HepG2 (cell line): ENCODE results near the gene NXPH1. TPM values are rescaled to one million over a fixed set of nuclear protein-coding genes. Genes with fewer than 3 reads are reported as not detected.

Experiments used
- ATAC-seq: fragments of 200-7000 bp; cut with Tn5 transposase; 3 replicates; pipeline ENCODE4 v1.9.1; 2020; ENCODE audit warnings: mild to moderate bottlenecking, moderate library complexity
- BruUV-seq: library from RNA; stranded (reverse); fragments of 400-500 nt; replicated peaks from 2 replicates; lab custom pipeline; 2021; lab: Mats Ljungman, UMichigan
- CTCF ChIA-PET: fragments of 300-600 bp; formaldehyde crosslinking; extraction: SDS; loops from one replicate; lab custom pipeline; 2021; ENCODE audit warnings: low total read pairs, inconsistent platforms, low intra/inter-chr PET ratio; lab: Yijun Ruan, JAX
- POLR2A ChIA-PET: fragments of 350-600 bp; sonication (Branson Sonifier 250); formaldehyde crosslinking; loops from one replicate; lab custom pipeline; 2020; ENCODE audit warnings: antibody characterized with exemption, inconsistent platforms; lab: Yijun Ruan, JAX
- DNase-seq: peaks from one replicate; pipeline ENCODE4 v3.0.0-alpha.2; 2015; ENCODE audit warnings: low spot score
- FAIRE-seq: peaks from 3 replicates; lab custom pipeline; 2011; peaks lifted over from hg19 to GRCh38; lab: Jason Lieb, UNC
- H2AFZ ChIP-seq: one replicate; pipeline ENCODE4 v1.6.1; 2011; ENCODE audit warnings: low read length, inconsistent platforms
- H3K27ac ChIP-seq: fragments of 300-600 bp; 3 replicates; pipeline ENCODE4 v1.8.0; 2011; ENCODE audit warnings: mixed run types, mild to moderate bottlenecking, mixed read lengths, low read length, inconsistent platforms; ENCODE audit not compliant: insufficient read depth; ENCODE audit errors: extremely low read length
- H3K27me3 ChIP-seq, 2 experiments: fragments of 200-600 bp in 1 of 2; 2 replicates in 1 of 2; 3 replicates in 1 of 2; pipeline versions ENCODE4 v1.6.0 to v1.8.0; 2011; ENCODE audit warnings: low read length in 2 of 2, mild to moderate bottlenecking in 2 of 2, moderate library complexity in 2 of 2, inconsistent platforms in 1 of 2; ENCODE audit not compliant: insufficient read depth in 2 of 2, control insufficient read depth in 1 of 2
- H3K36me3 ChIP-seq, 2 experiments: fragments of 200-600 bp in 1 of 2; replicated peaks in 1 of 2; 2 replicates in 1 of 2; 3 replicates in 1 of 2; pipeline versions ENCODE4 v1.5.1 to v1.8.0; 2011; ENCODE audit warnings: low read length in 2 of 2, inconsistent platforms in 1 of 2; ENCODE audit not compliant: insufficient read depth in 2 of 2, control insufficient read depth in 1 of 2
- H3K4me1 ChIP-seq: 2 replicates; pipeline ENCODE4 v1.5.1; 2012; ENCODE audit warnings: low read length, inconsistent platforms; ENCODE audit not compliant: insufficient read depth
- H3K4me2 ChIP-seq: 2 replicates; pipeline ENCODE4 v1.6.0; 2011; ENCODE audit warnings: low read depth, low read length, inconsistent platforms
- H3K4me3 ChIP-seq, 3 experiments: fragments of 200-600 bp in 1 of 3; sonication (generic), shearing (Covaris generic) in 1 of 3; replicated peaks in 1 of 3; 2 replicates each; pipeline ENCODE4 v1.5.1; 2011 to 2016; ENCODE audit warnings: low read length in 3 of 3, inconsistent platforms in 2 of 3, low read depth in 2 of 3, mild to moderate bottlenecking in 2 of 3, control low read depth in 1 of 3, mixed read lengths in 1 of 3; ENCODE audit not compliant: insufficient read depth in 1 of 3
- H3K79me2 ChIP-seq: one replicate; pipeline ENCODE4 v1.6.1; 2011; ENCODE audit warnings: low read length, inconsistent platforms; ENCODE audit not compliant: insufficient read depth
- H3K9ac ChIP-seq: 2 replicates; pipeline ENCODE4 v1.6.0; 2011; ENCODE audit warnings: mild to moderate bottlenecking, low read depth, low read length, inconsistent platforms; ENCODE audit not compliant: insufficient read depth
- H3K9me3 ChIP-seq: 2 replicates; pipeline ENCODE4 v1.5.1; 2012; ENCODE audit warnings: mild to moderate bottlenecking, low read length
- H4K20me1 ChIP-seq: 2 replicates; pipeline ENCODE4 v1.6.0; 2011; ENCODE audit warnings: inconsistent platforms, mild to moderate bottlenecking, low read length, moderate library complexity; ENCODE audit not compliant: insufficient read depth
- DPF2 ChIP-seq: sonication (generic); formaldehyde crosslinking; IDR thresholded peaks from 2 replicates; pipeline ENCODE4 v1.4.0; 2020; ENCODE audit warnings: mild to moderate bottlenecking, low read depth, missing genetic modification reagents, borderline replicate concordance
- GPN1 ChIP-seq: sonication (generic); formaldehyde crosslinking; IDR thresholded peaks from 2 replicates; pipeline ENCODE4 v1.5.1; 2020; ENCODE audit warnings: missing genetic modification reagents, borderline replicate concordance
- HOMEZ ChIP-seq: IDR thresholded peaks from 2 replicates; pipeline ENCODE4 v1.6.1; 2016; ENCODE audit warnings: low read depth
- IKZF4 ChIP-seq: sonication (generic); formaldehyde crosslinking; IDR thresholded peaks from 2 replicates; pipeline ENCODE4 v1.5.1; 2020; ENCODE audit warnings: borderline replicate concordance, mild to moderate bottlenecking, low read depth, missing genetic modification reagents; ENCODE audit errors: not compliant biosample characterization
- MED1 ChIP-seq: sonication (generic); formaldehyde crosslinking; IDR thresholded peaks from 2 replicates; pipeline ENCODE4 v1.4.0; 2020; ENCODE audit warnings: missing genetic modification reagents
- MYNN ChIP-seq: sonication (generic); formaldehyde crosslinking; IDR thresholded peaks from 2 replicates; pipeline ENCODE4 v1.4.0; 2020; ENCODE audit warnings: mild to moderate bottlenecking, low read depth, missing genetic modification reagents
- ZC3H13 ChIP-seq: sonication (generic); formaldehyde crosslinking; IDR thresholded peaks from 2 replicates; pipeline ENCODE4 v1.8.1; 2023; ENCODE audit warnings: mild to moderate bottlenecking, missing genetic modification reagents, moderate library complexity
- ZNF264 ChIP-seq: sonication (generic); formaldehyde crosslinking; IDR thresholded peaks from 2 replicates; pipeline ENCODE4 v1.4.0; 2020; ENCODE audit warnings: missing genetic modification reagents
- ZNF550 ChIP-seq: sonication (generic); formaldehyde crosslinking; IDR thresholded peaks from 2 replicates; pipeline ENCODE4 v1.4.0; 2020; ENCODE audit warnings: mild to moderate bottlenecking, missing genetic modification reagents, borderline replicate concordance
- WGBS: methylation state at CpG from one replicate; pipeline ENCODE4 v1.1.6; 2017; ENCODE audit warnings: low lambda C conversion rate; 5-methylcytosine and 5-hydroxymethylcytosine counted together
- in situ Hi-C: cut with HindIII; loops from 2 replicates; pipeline ENCODE4 v1.10.0; 2017; ENCODE audit warnings: low pct_unique_long_range_greater_than_20kb; ENCODE audit not compliant: extremely low pct_ligation_motif_present
- intact Hi-C: fragments of 100-400 bp; cut with micrococcal nuclease; formaldehyde crosslinking; loops from one replicate; pipeline ENCODE4 v1.10.0; 2022; ENCODE audit not compliant: unreplicated experiment
- polyA plus RNA-seq, 8 experiments: library from polyadenylated mRNA; depleted of rRNA in 3 of 8; stranded (reverse) in 7 of 8; unstranded in 1 of 8; fragments of >200 nt; fragmentation: Illumina TruSeq in 4 of 8; extraction: Trizol in 4 of 8; gene quantifications; 2 replicates each; pipeline versions ENCODE4 v1.2.1 to v1.2.3, GENCODE V29; 2011 to 2016; ENCODE audit warnings: low read depth in 4 of 8, missing spikeins in 1 of 8, mixed read lengths in 1 of 8; ENCODE audit not compliant: insufficient read depth in 1 of 8
- total RNA-seq, 5 experiments: library from RNA; depleted of rRNA; stranded (reverse); fragments of >200 nt; fragmentation: Illumina TruSeq; extraction: Trizol; gene quantifications; 2 replicates each; pipeline ENCODE4 v1.2.3, GENCODE V29; 2016; ENCODE audit warnings: low read depth in 1 of 5
- TF ChIP-seq, protein P1 (sequence below): sonication (generic); formaldehyde crosslinking; IDR thresholded peaks from 2 replicates; pipeline ENCODE4 v1.4.0; 2020; ENCODE audit warnings: low read depth, missing genetic modification reagents
- TF ChIP-seq, protein P2 (sequence below): sonication (generic); formaldehyde crosslinking; IDR thresholded peaks from 2 replicates; pipeline ENCODE4 v1.9.0; 2021; ENCODE audit warnings: mild to moderate bottlenecking, missing genetic modification reagents

Gene NXPH1
- total and polyA plus RNA-seq, 2 of the 13 experiments (the other 11 are each of a cell fraction or from before 2014, with no cell fraction given), result not detected

DNA sequence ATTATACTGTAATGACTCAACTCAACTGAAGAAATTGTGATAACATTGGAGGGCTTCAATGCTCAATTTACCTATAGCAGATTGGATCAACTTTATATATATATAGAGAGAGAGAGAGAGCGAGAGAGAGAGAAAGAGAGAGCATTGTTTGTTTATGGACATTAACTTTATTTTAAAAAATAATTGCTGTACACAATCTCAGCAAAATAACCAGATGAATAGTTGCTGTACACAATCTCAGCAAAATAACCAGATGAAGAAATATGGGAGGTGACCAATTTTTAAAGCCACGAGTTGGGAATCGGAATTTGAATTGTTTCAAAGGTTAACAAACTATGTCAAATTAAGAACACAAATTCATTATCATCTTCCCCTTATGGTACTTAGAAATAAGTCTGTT is 319.9 kb downstream of the NXPH1 start:
- WGBS, result 1% methylated on average over 3 of the region's 3 CpGs
- no peak for FAIRE-seq
- intact Hi-C loops, result no loop called here
- in situ Hi-C loops, result no loop called here
- no TSS peak for BruUV-seq
- Histone ChIP-seq H3K9me3 (peaks cover 28% of the 10 kb centered on the region), H4K20me1 (no peaks in the 10 kb centered on the region), H3K36me3 (no peaks in the 10 kb centered on the region), H3K9ac (no peak overlapping the region), H3K27me3 (no peaks in the 10 kb centered on the region), H3K4me1 (no peaks in the 10 kb centered on the region), H3K4me3 (no peak overlapping the region), H2AFZ (no peak overlapping the region), H3K79me2 (no peaks in the 10 kb centered on the region), H3K27ac (no peak overlapping the region), H3K4me2 (no peak overlapping the region)
- ChIA-PET POLR2A (no interaction called here), CTCF (no interaction called here)
- no peak for ATAC-seq
- DNase-seq, result no peak
- TF ChIP-seq ZNF550 (CRISPR knock-in tag) (no peak), DPF2 (CRISPR knock-in tag) (no peak), ZC3H13 (CRISPR knock-in tag) (no peak), IKZF4 (CRISPR knock-in tag) (no peak), GPN1 (no peak), ZNF264 (CRISPR knock-in tag) (no peak), HOMEZ (CRISPR knock-in tag) (no peak), MED1 (CRISPR knock-in tag) (no peak), MYNN (CRISPR knock-in tag) (no peak)
- TF ChIP-seq, protein P1, sequence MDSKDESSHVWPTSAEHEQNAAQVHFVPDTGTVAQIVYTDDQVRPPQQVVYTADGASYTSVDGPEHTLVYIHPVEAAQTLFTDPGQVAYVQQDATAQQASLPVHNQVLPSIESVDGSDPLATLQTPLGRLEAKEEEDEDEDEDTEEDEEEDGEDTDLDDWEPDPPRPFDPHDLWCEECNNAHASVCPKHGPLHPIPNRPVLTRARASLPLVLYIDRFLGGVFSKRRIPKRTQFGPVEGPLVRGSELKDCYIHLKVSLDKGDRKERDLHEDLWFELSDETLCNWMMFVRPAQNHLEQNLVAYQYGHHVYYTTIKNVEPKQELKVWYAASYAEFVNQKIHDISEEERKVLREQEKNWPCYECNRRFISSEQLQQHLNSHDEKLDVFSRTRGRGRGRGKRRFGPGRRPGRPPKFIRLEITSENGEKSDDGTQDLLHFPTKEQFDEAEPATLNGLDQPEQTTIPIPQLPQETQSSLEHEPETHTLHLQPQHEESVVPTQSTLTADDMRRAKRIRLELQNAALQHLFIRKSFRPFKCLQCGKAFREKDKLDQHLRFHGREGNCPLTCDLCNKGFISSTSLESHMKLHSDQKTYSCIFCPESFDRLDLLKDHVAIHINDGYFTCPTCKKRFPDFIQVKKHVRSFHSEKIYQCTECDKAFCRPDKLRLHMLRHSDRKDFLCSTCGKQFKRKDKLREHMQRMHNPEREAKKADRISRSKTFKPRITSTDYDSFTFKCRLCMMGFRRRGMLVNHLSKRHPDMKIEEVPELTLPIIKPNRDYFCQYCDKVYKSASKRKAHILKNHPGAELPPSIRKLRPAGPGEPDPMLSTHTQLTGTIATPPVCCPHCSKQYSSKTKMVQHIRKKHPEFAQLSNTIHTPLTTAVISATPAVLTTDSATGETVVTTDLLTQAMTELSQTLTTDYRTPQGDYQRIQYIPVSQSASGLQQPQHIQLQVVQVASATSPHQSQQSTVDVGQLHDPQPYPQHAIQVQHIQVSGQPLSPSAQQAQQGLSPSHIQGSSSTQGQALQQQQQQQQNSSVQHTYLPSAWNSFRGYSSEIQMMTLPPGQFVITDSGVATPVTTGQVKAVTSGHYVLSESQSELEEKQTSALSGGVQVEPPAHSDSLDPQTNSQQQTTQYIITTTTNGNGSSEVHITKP (CRISPR knock-in tag), result no peak
- TF ChIP-seq, protein P2, sequence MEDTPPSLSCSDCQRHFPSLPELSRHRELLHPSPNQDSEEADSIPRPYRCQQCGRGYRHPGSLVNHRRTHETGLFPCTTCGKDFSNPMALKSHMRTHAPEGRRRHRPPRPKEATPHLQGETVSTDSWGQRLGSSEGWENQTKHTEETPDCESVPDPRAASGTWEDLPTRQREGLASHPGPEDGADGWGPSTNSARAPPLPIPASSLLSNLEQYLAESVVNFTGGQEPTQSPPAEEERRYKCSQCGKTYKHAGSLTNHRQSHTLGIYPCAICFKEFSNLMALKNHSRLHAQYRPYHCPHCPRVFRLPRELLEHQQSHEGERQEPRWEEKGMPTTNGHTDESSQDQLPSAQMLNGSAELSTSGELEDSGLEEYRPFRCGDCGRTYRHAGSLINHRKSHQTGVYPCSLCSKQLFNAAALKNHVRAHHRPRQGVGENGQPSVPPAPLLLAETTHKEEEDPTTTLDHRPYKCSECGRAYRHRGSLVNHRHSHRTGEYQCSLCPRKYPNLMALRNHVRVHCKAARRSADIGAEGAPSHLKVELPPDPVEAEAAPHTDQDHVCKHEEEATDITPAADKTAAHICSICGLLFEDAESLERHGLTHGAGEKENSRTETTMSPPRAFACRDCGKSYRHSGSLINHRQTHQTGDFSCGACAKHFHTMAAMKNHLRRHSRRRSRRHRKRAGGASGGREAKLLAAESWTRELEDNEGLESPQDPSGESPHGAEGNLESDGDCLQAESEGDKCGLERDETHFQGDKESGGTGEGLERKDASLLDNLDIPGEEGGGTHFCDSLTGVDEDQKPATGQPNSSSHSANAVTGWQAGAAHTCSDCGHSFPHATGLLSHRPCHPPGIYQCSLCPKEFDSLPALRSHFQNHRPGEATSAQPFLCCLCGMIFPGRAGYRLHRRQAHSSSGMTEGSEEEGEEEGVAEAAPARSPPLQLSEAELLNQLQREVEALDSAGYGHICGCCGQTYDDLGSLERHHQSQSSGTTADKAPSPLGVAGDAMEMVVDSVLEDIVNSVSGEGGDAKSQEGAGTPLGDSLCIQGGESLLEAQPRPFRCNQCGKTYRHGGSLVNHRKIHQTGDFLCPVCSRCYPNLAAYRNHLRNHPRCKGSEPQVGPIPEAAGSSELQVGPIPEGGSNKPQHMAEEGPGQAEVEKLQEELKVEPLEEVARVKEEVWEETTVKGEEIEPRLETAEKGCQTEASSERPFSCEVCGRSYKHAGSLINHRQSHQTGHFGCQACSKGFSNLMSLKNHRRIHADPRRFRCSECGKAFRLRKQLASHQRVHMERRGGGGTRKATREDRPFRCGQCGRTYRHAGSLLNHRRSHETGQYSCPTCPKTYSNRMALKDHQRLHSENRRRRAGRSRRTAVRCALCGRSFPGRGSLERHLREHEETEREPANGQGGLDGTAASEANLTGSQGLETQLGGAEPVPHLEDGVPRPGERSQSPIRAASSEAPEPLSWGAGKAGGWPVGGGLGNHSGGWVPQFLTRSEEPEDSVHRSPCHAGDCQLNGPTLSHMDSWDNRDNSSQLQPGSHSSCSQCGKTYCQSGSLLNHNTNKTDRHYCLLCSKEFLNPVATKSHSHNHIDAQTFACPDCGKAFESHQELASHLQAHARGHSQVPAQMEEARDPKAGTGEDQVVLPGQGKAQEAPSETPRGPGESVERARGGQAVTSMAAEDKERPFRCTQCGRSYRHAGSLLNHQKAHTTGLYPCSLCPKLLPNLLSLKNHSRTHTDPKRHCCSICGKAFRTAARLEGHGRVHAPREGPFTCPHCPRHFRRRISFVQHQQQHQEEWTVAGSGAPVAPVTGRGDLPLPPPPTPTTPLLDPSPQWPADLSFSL (CRISPR knock-in tag), result no peak
